Lower leg skin (tissue), 4 donors: Measurements from ENCODE around the gene PTDSS2. TPM values are rescaled to one million over a fixed set of nuclear protein-coding genes. Genes with fewer than 3 reads are reported as not detected.

Source experiments
- DNase-seq, 2 donors: peaks; one replicate each; pipeline ENCODE4 v3.0.0-alpha.2; 2019; ENCODE audit warnings: low spot score in 2 of 2
- H3K4me3 ChIP-seq: fragments of 200-600 bp; sonication (generic); 2 replicates; pipeline ENCODE4 v1.5.1; 2017; ENCODE audit warnings: mild to moderate bottlenecking, low read depth; ENCODE audit not compliant: poor library complexity, severe bottlenecking
- POLR2A ChIP-seq, 2 donors: fragments of 450-650 bp; IDR thresholded peaks; one replicate each; pipeline ENCODE4 v1.6.1; 2016 to 2017; ENCODE audit warnings: antibody characterized with exemption in 2 of 2, mild to moderate bottlenecking in 1 of 2, moderate library complexity in 1 of 2
- WGBS, 2 donors: methylation state at CpG; one replicate each; pipeline ENCODE4 v1.1.5; 2018; 5-methylcytosine and 5-hydroxymethylcytosine counted together
- intact Hi-C: fragments of 100-400 bp; cut with DNase I; formaldehyde crosslinking; loops from one replicate; pipeline ENCODE4 v1.15.0; 2023; ENCODE audit warnings: low total_unique reads
- total RNA-seq, 4 donors: library from RNA; depleted of rRNA; stranded (reverse); fragments of >200 nt; gene quantifications; one replicate each; pipeline ENCODE4 v1.1.0, GENCODE V29; 2016
- TF ChIP-seq, protein P1 (sequence below), 3 donors: fragments of 450-650 bp; IDR thresholded peaks; one replicate each; pipeline ENCODE4 v1.5.1; 2016; ENCODE audit warnings: antibody characterized with exemption in 3 of 3, mild to moderate bottlenecking in 3 of 3, moderate library complexity in 2 of 3

Gene PTDSS2
- total RNA-seq, 4 donors from 2014 or later: 35.0 to 108 (median 38.7) TPM

DNA sequence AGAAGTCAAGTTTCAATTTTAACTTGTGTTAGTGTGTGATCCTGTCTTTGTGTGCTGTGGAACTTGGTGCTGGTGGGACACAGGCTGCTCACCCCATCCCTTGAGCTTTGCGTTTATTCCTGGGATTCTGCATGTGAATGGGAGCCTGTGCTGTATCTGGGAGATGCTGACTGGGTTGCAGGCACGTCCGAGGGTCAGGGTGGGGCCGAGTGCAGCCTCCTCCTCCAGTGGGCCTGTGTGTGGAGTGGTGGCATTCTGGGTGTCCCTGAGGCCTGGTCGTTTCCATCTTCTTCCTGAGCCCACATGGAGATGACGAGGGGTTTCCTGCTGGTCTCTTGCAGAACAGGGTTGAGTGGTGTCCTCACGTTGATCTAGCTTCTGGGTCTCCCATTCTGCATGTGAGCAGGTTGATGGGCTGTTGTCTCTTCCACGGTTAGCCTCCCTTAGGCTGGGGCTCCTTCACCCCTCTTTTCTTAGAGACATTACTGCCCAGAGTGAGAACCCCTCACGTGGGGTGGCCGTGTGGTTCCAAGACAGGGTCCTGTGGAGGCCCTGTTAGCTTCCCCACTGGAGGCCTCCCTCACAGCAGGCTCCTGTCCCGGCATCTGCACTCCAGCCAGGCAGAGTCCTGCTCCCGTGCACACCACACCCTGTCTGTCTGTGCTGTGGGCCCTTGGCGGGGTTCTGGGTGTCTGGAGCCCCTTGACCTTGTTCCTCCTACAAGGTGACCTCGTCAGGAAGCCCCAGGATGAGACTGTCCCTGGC lies 4.9 kb downstream of the PTDSS2 start:
- intact Hi-C loops: no loop called here
- WGBS, 2 donors: 69 to 85% methylated on average over 13 of the region's 14 CpGs
- DNase-seq: no peak

DNA sequence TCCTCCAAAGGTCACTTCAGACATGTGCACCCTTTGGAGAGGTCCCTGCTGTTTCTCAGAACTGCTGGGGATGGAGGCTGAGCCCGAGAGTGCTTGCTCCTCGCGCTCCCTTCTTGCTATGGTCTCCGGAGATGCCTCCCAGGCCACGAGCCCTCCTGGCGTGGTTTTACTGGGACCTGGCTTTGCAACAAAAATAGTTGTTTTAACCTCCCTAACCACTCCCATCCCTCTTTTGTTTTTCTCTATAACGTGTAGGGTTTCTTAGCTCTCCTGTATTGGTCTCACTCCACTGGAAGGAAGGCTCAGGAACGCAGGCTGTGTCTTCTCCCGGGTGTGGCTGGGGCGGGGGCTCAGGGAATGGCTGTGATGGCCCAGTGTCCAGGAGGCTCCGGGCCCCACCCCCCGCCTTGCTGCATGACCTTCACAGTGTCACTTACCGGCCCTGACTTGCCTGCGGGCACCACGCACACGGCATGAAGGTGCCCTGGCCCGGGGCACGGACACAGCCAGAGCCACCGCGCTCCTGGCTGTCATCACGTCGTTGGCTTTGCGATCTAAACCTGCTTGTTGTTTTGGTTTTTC lies 5.6 kb downstream of the PTDSS2 start:
- TF ChIP-seq, protein P1, sequence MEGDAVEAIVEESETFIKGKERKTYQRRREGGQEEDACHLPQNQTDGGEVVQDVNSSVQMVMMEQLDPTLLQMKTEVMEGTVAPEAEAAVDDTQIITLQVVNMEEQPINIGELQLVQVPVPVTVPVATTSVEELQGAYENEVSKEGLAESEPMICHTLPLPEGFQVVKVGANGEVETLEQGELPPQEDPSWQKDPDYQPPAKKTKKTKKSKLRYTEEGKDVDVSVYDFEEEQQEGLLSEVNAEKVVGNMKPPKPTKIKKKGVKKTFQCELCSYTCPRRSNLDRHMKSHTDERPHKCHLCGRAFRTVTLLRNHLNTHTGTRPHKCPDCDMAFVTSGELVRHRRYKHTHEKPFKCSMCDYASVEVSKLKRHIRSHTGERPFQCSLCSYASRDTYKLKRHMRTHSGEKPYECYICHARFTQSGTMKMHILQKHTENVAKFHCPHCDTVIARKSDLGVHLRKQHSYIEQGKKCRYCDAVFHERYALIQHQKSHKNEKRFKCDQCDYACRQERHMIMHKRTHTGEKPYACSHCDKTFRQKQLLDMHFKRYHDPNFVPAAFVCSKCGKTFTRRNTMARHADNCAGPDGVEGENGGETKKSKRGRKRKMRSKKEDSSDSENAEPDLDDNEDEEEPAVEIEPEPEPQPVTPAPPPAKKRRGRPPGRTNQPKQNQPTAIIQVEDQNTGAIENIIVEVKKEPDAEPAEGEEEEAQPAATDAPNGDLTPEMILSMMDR (IDR thresholded peaks at IDR 0.05): no peak
- no peak for TF ChIP-seq POLR2A (IDR thresholded peaks at IDR 0.05)
- no peak overlapping the region for H3K4me3 ChIP-seq
- 83 to 84% methylated on average over 23 of the region's 23 CpGs for WGBS, 2 donors
- intact Hi-C loops: no loop called here
- no peak for DNase-seq

More for the DNA sequence above, 4.9 kb downstream of the PTDSS2 start:
- H3K4me3 ChIP-seq: no peak overlapping the region
- TF ChIP-seq, protein P1 (IDR thresholded peaks at IDR 0.05): no peak
- no peak for TF ChIP-seq POLR2A (IDR thresholded peaks at IDR 0.05)

DNA sequence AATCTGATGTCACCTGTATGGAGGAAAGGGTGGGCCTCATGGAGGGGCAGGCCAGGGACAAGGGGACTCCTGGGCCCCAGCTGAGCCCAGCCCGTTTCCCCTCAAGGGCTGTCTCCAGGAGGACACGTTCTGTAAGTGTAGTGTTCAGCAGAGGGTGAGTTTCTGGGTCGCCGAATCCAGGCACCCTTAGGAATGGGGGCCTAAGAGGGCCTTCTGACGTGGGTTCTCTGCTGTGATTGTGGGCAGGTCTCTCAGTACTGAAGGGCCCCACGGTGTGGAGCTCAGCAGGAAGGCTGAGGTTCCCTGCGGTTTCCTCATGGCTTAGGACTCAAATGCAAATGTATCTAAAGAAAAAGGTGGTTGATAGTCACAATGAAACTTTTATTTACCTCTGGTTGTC lies 6.5 kb downstream of the PTDSS2 start:
- intact Hi-C loops: no loop called here
- no peak overlapping the region for H3K4me3 ChIP-seq
- 78 to 79% methylated on average over 7 of the region's 7 CpGs for WGBS, 2 donors
- DNase-seq: no peak
- TF ChIP-seq, protein P1 (IDR thresholded peaks at IDR 0.05): no peak

DNA sequence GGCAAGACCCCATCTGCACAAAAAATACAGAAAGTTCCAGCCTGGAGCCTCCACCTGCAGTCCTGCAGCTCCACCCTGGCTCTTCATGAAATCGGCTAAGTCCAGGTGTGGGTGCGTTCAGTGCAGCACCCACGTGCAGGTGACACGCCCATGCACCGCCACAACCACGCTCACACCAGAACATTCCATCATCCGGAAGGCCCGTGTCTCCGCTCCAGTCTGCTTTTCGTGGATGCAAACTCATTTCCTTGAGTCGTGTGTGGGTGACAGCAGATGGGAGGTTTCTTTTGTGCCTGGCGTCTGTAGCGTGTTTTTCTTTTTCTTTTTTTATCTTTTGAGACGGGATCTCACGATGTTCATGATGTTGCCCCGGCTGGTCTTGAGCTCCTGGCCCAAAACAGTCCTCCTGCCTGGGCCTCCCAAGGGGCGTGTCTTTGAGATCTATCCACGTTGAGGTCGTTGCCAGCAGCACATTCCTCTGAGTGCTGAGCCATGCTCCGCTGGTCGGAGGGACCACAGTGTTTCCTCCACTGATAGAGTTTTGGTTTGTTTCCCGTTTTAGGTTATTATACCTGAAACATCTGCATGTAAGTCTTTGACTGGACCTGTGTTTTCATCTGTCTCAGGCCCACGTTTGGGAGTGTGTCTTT lies 7.2 kb downstream of the PTDSS2 start:
- TF ChIP-seq, protein P1 (IDR thresholded peaks at IDR 0.05): no peak
- TF ChIP-seq POLR2A (IDR thresholded peaks at IDR 0.05): no peak
- H3K4me3 ChIP-seq: no peak overlapping the region
- DNase-seq: no peak
- 70 to 73% methylated on average over 23 of the region's 23 CpGs for WGBS, 2 donors
- intact Hi-C loops: no loop called here

- no peak for DNase-seq
- intact Hi-C loops: no loop called here
- WGBS, 2 donors: 89 to 91% methylated on average over 24 of the region's 24 CpGs
- no peak overlapping the region for H3K4me3 ChIP-seq
- TF ChIP-seq, protein P1 (IDR thresholded peaks at IDR 0.05): no peak
- TF ChIP-seq POLR2A (IDR thresholded peaks at IDR 0.05): no peak
Measured at GRCh38 chr11:459511-460220, 9.6 kb downstream of the PTDSS2 start.
